H9 (cell line): ENCODE data around the gene CRYBA2. TPM values are rescaled to one million over a fixed set of nuclear protein-coding genes. Genes with fewer than 3 reads are reported as not detected.

ENCODE experiments used
- DNase-seq: peaks from one replicate; pipeline ENCODE4 v3.0.0-alpha.2; 2017
- H2AFZ ChIP-seq: one replicate; pipeline ENCODE4 v1.6.1; 2013; ENCODE audit warnings: mild to moderate bottlenecking, low read length, control low read depth, moderate library complexity
- H2AK5ac ChIP-seq: 2 replicates; pipeline ENCODE4 v1.6.1; 2013; ENCODE audit warnings: low read length, control low read depth, mixed read lengths; ENCODE audit not compliant: insufficient read length
- H2BK120ac ChIP-seq: one replicate; pipeline ENCODE4 v1.6.1; 2013; ENCODE audit warnings: low read depth, mild to moderate bottlenecking, low read length, control low read depth, inconsistent platforms; ENCODE audit not compliant: poor library complexity, severe bottlenecking
- H2BK12ac ChIP-seq: 2 replicates; pipeline ENCODE4 v1.6.1; 2013; ENCODE audit warnings: low read length, control low read depth, mixed read lengths, low read depth; ENCODE audit not compliant: insufficient read length
- H2BK15ac ChIP-seq: 2 replicates; pipeline ENCODE4 v1.6.1; 2013; ENCODE audit warnings: low read depth, low read length, control low read depth
- H2BK20ac ChIP-seq: one replicate; pipeline ENCODE4 v1.6.1; 2013; ENCODE audit warnings: low read depth, mild to moderate bottlenecking, low read length, control low read depth, inconsistent platforms; ENCODE audit not compliant: poor library complexity, severe bottlenecking
- H2BK5ac ChIP-seq: 2 replicates; pipeline ENCODE4 v1.6.1; 2013; ENCODE audit warnings: low read length, control low read depth, mixed read lengths; ENCODE audit not compliant: insufficient read length
- H3K14ac ChIP-seq: 2 replicates; pipeline ENCODE4 v1.6.1; 2013; ENCODE audit warnings: low read length, control low read depth; ENCODE audit not compliant: insufficient read depth
- H3K18ac ChIP-seq: 2 replicates; pipeline ENCODE4 v1.6.1; 2013; ENCODE audit warnings: low read depth, mild to moderate bottlenecking, mixed read lengths, low read length, control low read depth; ENCODE audit not compliant: insufficient read length
- H3K23ac ChIP-seq: 2 replicates; pipeline ENCODE4 v1.6.1; 2013; ENCODE audit warnings: low read length, control low read depth, mixed read lengths, low read depth; ENCODE audit not compliant: insufficient read length
- H3K23me2 ChIP-seq: 2 replicates; pipeline ENCODE4 v1.6.1; 2013; ENCODE audit warnings: low read depth, mild to moderate bottlenecking, mixed read lengths, low read length, control low read depth; ENCODE audit not compliant: insufficient read length, poor library complexity, severe bottlenecking
- H3K27ac ChIP-seq: 2 replicates; pipeline ENCODE4 v1.5.1; 2013; ENCODE audit warnings: low read length, control low read depth, mixed read lengths, low read depth; ENCODE audit not compliant: insufficient read length
- H3K27me3 ChIP-seq: 2 replicates; pipeline ENCODE4 v1.6.1; 2013; ENCODE audit warnings: low read length, control low read depth, inconsistent platforms; ENCODE audit not compliant: insufficient read depth
- H3K4ac ChIP-seq: 2 replicates; pipeline ENCODE4 v1.6.1; 2013; ENCODE audit warnings: low read depth, mild to moderate bottlenecking, control low read depth, inconsistent platforms, low read length, moderate library complexity
- H3K4me1 ChIP-seq: 2 replicates; pipeline ENCODE4 v1.6.1; 2013; ENCODE audit warnings: low read length, control low read depth, inconsistent platforms; ENCODE audit not compliant: insufficient read depth
- H3K4me2 ChIP-seq: 2 replicates; pipeline ENCODE4 v1.6.1; 2013; ENCODE audit warnings: low read length, control low read depth, mixed read lengths; ENCODE audit not compliant: insufficient read length, insufficient read depth
- H3K56ac ChIP-seq: 2 replicates; pipeline ENCODE4 v1.6.1; 2013; ENCODE audit warnings: low read depth, mild to moderate bottlenecking, mixed read lengths, low read length, control low read depth; ENCODE audit not compliant: insufficient read length
- H3K79me1 ChIP-seq: 2 replicates; pipeline ENCODE4 v1.6.1; 2013; ENCODE audit warnings: low read depth, mild to moderate bottlenecking, moderate library complexity, low read length, control low read depth, inconsistent platforms; ENCODE audit not compliant: insufficient read depth, poor library complexity, severe bottlenecking
- H3K79me2 ChIP-seq: 2 replicates; pipeline ENCODE4 v1.6.1; 2013; ENCODE audit warnings: low read length, control low read depth, inconsistent platforms; ENCODE audit not compliant: insufficient read depth
- H3K9ac ChIP-seq: 2 replicates; pipeline ENCODE4 v1.6.1; 2013; ENCODE audit warnings: low read length, control low read depth, mixed read lengths; ENCODE audit not compliant: insufficient read length; ENCODE audit errors: extremely low read depth
- H3K9me3 ChIP-seq: one replicate; pipeline ENCODE4 v1.6.1; 2013; ENCODE audit warnings: low read depth, low read length, inconsistent platforms; ENCODE audit not compliant: control insufficient read depth
- H3T11ph ChIP-seq: one replicate; pipeline ENCODE4 v1.6.1; 2013; ENCODE audit warnings: mild to moderate bottlenecking, low read length, control low read depth, inconsistent platforms
- H4K20me1 ChIP-seq: one replicate; pipeline ENCODE4 v1.6.1; 2013; ENCODE audit not compliant: control insufficient read depth, insufficient read length, insufficient read depth
- H4K5ac ChIP-seq: 2 replicates; pipeline ENCODE4 v1.6.1; 2013; ENCODE audit warnings: low read depth, mild to moderate bottlenecking, mixed read lengths, low read length, control low read depth; ENCODE audit not compliant: insufficient read length
- H4K8ac ChIP-seq: replicated peaks from 2 replicates; pipeline ENCODE4 v1.6.1; 2013; ENCODE audit warnings: low read length, control low read depth, mixed read lengths, low read depth; ENCODE audit not compliant: insufficient read length
- H4K91ac ChIP-seq: 2 replicates; pipeline ENCODE4 v1.6.1; 2013; ENCODE audit warnings: low read depth, mild to moderate bottlenecking, moderate library complexity, mixed read lengths, low read length, control low read depth; ENCODE audit not compliant: insufficient read length
- H3K27ac Mint-ChIP-seq, 3 experiments: 2 replicates in 2 of 3; 3 replicates in 1 of 3; pipeline ENCODE4 v1.8.0; 2020 to 2021; ENCODE audit warnings: mixed read lengths in 3 of 3, mild to moderate bottlenecking in 1 of 3, moderate library complexity in 1 of 3
- H3K27me3 Mint-ChIP-seq: 2 replicates; pipeline ENCODE4 v1.8.0; 2021; ENCODE audit warnings: low read depth, mild to moderate bottlenecking, moderate library complexity, mixed read lengths
- H3K36me3 Mint-ChIP-seq, 3 experiments: 2 replicates in 2 of 3; 3 replicates in 1 of 3; pipeline ENCODE4 v1.8.0; 2020 to 2021; ENCODE audit warnings: low read depth in 3 of 3, mixed read lengths in 3 of 3; ENCODE audit not compliant: insufficient read depth in 1 of 3
- H3K4me1 Mint-ChIP-seq, 2 experiments: 2 replicates each; pipeline ENCODE4 v1.8.0; 2020; ENCODE audit warnings: mixed read lengths in 2 of 2
- H3K4me3 Mint-ChIP-seq, 2 experiments: 2 replicates in 1 of 2; 3 replicates in 1 of 2; pipeline ENCODE4 v1.8.0; 2020 to 2021; ENCODE audit warnings: mild to moderate bottlenecking in 2 of 2, mixed read lengths in 2 of 2, moderate library complexity in 1 of 2
- H3K9me3 Mint-ChIP-seq, 2 experiments: 2 replicates in 1 of 2; 3 replicates in 1 of 2; pipeline ENCODE4 v1.8.0; 2020; ENCODE audit warnings: mild to moderate bottlenecking in 2 of 2, mixed read lengths in 2 of 2, moderate library complexity in 1 of 2
- WGBS: extraction: QIAGEN DNeasy Blood & Tissue Kit; methylation state at CpG from one replicate; pipeline ENCODE4 v1.1.7; 2013; ENCODE audit warnings: missing lambda C conversion rate, low lambda C conversion rate, mixed read lengths; ENCODE audit not compliant: insufficient read length; ENCODE audit errors: extremely low coverage; 5-methylcytosine and 5-hydroxymethylcytosine counted together
- total RNA-seq: library from RNA; stranded (reverse); gene quantifications from 2 replicates; pipeline ENCODE4 v1.2.1, GENCODE V29; 2021
- TF ChIP-seq, protein P1 (sequence below): fragments of 200-600 bp; sonication (generic); conservative IDR thresholded peaks from 3 replicates; pipeline ENCODE4 v1.8.0; 2021; ENCODE audit warnings: antibody characterized with exemption, mild to moderate bottlenecking

Gene CRYBA2
- total RNA-seq, 1 experiment from 2014 or later: not detected

DNA sequence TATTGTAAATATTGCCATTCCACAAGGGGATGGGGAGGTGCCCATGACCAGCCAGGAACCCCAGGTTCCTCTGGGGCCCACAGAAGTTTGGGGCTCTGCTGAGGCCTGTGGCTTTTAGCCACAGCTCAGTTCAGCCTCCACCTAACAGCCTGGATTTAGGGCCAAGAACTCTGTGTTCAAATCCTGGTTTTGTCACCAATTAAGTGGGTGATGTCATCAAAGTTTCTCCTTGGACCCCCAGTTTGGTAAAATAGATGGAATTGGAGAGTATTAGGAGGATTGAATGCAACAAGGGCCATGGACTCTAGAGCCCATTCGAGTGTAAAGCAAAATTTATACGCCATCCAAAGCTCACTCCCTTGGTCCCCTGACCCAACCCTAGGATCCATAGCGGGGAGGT lies 5.1 kb downstream of the CRYBA2 start:
- Histone ChIP-seq H3T11ph (no peak overlapping the region), H3K18ac (no peak overlapping the region), H3K4me1 (no peaks in the 10 kb centered on the region), H3K79me2 (no peaks in the 10 kb centered on the region), H2BK12ac (no peak overlapping the region), H4K5ac (no peak overlapping the region), H2AK5ac (no peak overlapping the region), H2BK5ac (no peak overlapping the region), H2AFZ (no peak overlapping the region), H3K23ac (no peak overlapping the region), H4K91ac (no peak overlapping the region), H3K27ac (no peak overlapping the region), H3K23me2 (peaks cover 4% of the 10 kb centered on the region), H3K9ac (no peak overlapping the region), H3K4me2 (no peak overlapping the region), H3K9me3 (no peaks in the 10 kb centered on the region), H3K27me3 (peaks cover 93% of the 10 kb centered on the region), H3K79me1 (no peaks in the 10 kb centered on the region), H3K14ac (no peak overlapping the region), H3K4ac (no peak overlapping the region), H2BK120ac (no peak overlapping the region), H3K56ac (no peak overlapping the region), H2BK15ac (no peak overlapping the region), H2BK20ac (no peak overlapping the region), H4K8ac (no peak overlapping the region), H4K20me1 (no peaks in the 10 kb centered on the region)
- no CpG with 5 or more reads among the region's 3 CpGs for WGBS
- peaks cover 4 to 21% of the 10 kb centered on the region in 2 experiments for H3K4me1 Mint-ChIP-seq
- H3K27me3 Mint-ChIP-seq: peaks cover 100% of the 10 kb centered on the region
- peaks cover 0 to 4% of the 10 kb centered on the region in 2 experiments; a peak in 2 of 5 replicates for H3K9me3 Mint-ChIP-seq
- TF ChIP-seq, protein P1, sequence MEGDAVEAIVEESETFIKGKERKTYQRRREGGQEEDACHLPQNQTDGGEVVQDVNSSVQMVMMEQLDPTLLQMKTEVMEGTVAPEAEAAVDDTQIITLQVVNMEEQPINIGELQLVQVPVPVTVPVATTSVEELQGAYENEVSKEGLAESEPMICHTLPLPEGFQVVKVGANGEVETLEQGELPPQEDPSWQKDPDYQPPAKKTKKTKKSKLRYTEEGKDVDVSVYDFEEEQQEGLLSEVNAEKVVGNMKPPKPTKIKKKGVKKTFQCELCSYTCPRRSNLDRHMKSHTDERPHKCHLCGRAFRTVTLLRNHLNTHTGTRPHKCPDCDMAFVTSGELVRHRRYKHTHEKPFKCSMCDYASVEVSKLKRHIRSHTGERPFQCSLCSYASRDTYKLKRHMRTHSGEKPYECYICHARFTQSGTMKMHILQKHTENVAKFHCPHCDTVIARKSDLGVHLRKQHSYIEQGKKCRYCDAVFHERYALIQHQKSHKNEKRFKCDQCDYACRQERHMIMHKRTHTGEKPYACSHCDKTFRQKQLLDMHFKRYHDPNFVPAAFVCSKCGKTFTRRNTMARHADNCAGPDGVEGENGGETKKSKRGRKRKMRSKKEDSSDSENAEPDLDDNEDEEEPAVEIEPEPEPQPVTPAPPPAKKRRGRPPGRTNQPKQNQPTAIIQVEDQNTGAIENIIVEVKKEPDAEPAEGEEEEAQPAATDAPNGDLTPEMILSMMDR: no peak
- H3K4me3 Mint-ChIP-seq: no peak overlapping the region
- H3K27ac Mint-ChIP-seq: no peak overlapping the region
- H3K36me3 Mint-ChIP-seq: peaks cover 0 to 3% (median 0%) of the 10 kb centered on the region in 3 experiments; a peak in 1 of 7 replicates
- DNase-seq: no peak
